HG03469 (cell line): ENCODE results near the gene PLXND1.

ENCODE experiments used
- ATAC-seq: cut with Tn5 transposase; IDR thresholded peaks from one replicate; pipeline ENCODE4 v1.9.1; 2021; ENCODE audit warnings: mild to moderate bottlenecking, moderate library complexity, moderate number of reproducible peaks; ENCODE audit not compliant: unreplicated experiment

The PLXND1 gene

GRCh38 chr3:129585949-129586657, 20.4 kb downstream of the PLXND1 start:
- no peak for ATAC-seq

GRCh38 chr3:129584631-129585030, 21.8 kb downstream of the PLXND1 start:
- no peak for ATAC-seq

- no peak for ATAC-seq
Observed at GRCh38 chr3:129583289-129583688, 23.2 kb downstream of the PLXND1 start.

GRCh38 chr3:129582799-129583198, 23.7 kb downstream of the PLXND1 start:
- ATAC-seq, result no peak

- no peak for ATAC-seq
Observed at GRCh38 chr3:129581623-129582022, 24.9 kb downstream of the PLXND1 start.

GRCh38 chr3:129579991-129580390, 26.5 kb downstream of the PLXND1 start:
- ATAC-seq, result no peak

GRCh38 chr3:129577925-129578786, 28.3 kb downstream of the PLXND1 start:
- no peak for ATAC-seq

- ATAC-seq, result no peak
Observed at GRCh38 chr3:129577366-129577765, 29.1 kb downstream of the PLXND1 start.

- no peak for ATAC-seq
Observed at GRCh38 chr3:129576514-129577352, 29.7 kb downstream of the PLXND1 start.

- no peak for ATAC-seq
Observed at GRCh38 chr3:129575997-129576384, 30.5 kb downstream of the PLXND1 start.

GRCh38 chr3:129575233-129575996, 31.1 kb downstream of the PLXND1 start:
- ATAC-seq, result no peak

- ATAC-seq, result no peak
Observed at GRCh38 chr3:129574206-129574605, 32.3 kb downstream of the PLXND1 start.

- ATAC-seq, result no peak
Observed at GRCh38 chr3:129573493-129573892, 33.0 kb downstream of the PLXND1 start.

- ATAC-seq, result no peak
Observed at GRCh38 chr3:129572603-129573002, 33.9 kb downstream of the PLXND1 start.

GRCh38 chr3:129571605-129572547, 34.6 kb downstream of the PLXND1 start:
- ATAC-seq, result no peak

- no peak for ATAC-seq
Observed at GRCh38 chr3:129569856-129570255, 36.6 kb downstream of the PLXND1 start.

- no peak for ATAC-seq
Observed at GRCh38 chr3:129567939-129568338, 38.5 kb downstream of the PLXND1 start.

- no peak for ATAC-seq
Observed at GRCh38 chr3:129567176-129567705, 39.2 kb downstream of the PLXND1 start.

GRCh38 chr3:129565902-129566301, 40.6 kb downstream of the PLXND1 start:
- ATAC-seq, result no peak
